GM21619 (cell line): Measurements from ENCODE around the gene SPCS3.
"Not testable (repeated sequence)": the region's sequence is repeated elsewhere in the genome, so short reads cannot be mapped to it uniquely, and the experiment has no call there.

Source experiments
- ATAC-seq: cut with Tn5 transposase; IDR thresholded peaks from one replicate; pipeline ENCODE4 v1.9.1; 2021; ENCODE audit not compliant: unreplicated experiment

The SPCS3 gene

DNA sequence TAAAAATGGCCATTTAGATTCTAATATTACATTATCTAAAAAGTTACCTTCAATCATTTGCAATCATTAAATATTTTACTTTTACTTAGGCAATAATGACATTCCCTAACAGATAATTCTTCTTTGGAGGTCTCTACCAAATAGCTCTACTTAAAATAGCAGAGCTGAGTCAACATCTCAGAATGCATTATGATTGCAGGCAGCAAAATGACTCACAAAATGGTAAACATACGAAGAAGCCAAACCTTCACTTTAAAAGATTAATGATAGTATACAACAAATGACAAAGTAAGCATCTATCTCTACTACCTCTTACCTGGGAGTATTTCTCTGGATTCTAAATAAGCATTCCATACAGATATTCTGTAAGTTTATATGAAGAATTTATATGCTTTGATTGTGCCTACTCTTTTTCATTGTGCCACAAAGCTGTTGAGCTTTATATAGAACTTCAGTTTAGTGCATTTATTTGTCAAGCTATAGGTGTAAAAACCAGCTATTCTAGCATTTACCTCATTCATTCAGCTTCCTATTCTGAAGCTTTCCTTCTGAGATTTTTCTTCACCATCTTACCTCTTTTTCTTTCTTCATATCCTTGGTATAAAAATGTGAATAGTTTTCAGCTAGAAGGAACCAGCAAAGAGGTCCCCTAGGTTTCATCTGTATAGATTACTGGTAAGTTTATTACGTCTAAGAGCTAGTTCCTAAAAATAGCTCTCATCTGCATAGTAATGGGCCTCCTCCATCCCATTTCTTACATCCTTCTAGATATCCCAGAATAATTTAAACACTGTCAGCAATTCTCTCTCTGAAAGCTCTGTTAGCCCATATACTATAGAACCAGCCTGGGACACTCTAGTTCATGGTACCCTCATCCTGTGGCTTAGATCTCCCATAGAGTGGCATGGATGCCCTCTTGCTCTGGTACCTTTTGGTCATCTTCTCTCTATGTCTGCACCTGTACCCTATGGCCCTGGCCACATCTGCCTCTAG lies 17.2 kb upstream of the SPCS3 start:
- ATAC-seq: no peak

DNA sequence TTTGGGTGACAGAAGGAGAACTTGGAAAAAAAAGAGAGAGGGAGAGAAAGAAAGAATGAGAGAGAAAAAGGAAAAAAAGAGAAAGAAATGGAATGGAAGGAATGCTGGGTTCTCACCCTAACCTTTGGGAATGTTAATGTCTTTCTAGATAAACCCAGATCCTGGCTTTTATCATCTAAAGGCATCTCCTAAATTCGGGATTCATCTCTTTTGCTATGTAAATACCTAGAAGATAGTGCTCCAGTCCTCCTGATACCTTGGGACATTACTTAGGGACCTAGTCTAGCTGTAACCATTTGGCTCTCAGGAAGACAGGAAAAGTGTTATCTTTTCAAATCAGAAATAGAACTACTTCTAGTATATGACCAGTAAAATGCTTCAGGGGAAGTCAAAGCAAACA lies 15.8 kb upstream of the SPCS3 start:
- ATAC-seq: no peak

DNA sequence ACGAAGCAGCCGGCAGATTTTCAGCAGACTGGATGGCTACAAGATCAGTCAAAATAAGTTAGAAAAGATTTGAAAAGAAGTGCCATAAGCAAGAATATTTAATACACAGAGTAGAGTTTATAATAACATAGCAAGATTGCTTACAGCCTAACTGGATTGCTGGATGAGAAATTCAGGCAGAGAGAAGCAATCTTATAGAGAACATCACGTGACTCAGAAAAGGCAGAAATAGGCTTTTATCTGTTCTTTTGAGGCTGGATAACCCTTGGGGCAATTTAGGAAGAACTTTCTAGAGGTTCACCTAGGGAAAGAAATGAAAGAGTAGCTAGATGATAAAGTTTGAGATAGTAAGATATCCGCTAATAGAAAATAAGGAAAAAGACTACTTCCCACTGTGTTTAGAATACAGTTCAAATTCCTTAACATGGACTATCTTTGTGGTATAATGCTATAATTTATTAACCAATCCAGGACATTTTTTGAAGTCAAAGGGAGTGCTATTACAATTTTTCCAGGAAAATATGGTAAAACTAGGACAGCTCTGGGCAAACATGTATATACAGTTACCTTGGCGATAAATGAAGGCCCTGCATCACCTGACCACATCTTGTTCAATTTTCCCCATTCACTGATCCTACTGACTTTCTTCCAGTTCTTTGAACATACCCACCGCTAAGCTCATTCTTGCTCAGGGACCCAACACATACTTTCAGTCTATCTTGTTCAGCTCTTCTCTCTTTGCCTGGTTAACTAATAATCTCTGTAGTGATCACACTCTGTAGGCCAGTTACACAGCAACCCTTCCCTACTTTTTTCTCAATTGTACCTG lies 12.7 kb upstream of the SPCS3 start:
- no peak for ATAC-seq

DNA sequence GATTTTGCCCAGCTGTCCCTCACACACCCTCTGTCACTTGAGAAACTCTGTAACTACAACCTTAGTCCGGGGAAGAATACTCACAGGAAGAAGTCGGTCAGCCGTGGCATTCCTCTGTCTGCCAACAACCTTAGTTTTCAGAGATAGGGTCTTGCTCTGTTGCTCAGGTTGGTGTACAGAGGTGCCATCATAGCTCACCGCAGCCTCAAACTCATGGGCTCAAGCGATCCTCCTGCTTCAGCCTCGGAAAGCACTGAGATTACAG lies 12.2 kb upstream of the SPCS3 start:
- ATAC-seq: no peak

DNA sequence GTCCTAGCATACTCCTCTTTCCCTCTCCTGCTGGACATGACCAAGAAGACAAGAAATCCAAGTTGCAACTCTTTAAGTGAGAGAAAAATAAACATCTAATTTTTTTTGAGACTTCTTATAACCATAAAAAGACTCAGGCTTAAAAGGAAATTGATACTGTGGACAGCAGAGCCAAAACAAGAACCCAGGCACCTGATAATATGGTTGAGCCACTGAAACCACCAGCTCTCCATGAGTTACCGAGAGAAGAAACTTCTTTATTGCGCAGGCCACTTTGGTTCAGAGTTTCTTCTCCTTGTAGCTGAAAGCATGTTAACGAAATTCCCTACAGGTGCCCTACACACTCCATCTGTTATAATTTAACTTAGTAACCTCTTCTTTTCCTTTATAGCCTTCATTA lies 11.3 kb upstream of the SPCS3 start:
- peak; percentile 42 for ATAC-seq

DNA sequence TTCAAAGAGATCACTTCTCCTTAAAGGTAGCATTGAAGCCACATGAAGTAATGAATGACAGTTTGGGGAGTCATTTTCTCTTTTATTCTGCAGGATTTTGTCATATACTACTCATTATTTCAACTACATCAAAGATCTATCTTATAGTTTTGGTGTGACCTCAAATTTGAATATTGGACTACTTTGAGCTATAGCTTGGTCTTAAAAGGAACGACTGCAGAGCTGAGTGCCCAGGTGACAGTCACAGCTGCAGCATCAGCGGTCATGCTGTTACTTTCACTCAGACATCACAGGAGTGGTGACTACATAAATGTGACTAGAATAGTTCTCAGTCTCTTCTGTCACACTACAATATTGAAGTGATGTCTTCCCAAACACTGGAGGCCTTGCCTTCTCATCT lies 10.7 kb upstream of the SPCS3 start:
- peak; percentile 100 for ATAC-seq

DNA sequence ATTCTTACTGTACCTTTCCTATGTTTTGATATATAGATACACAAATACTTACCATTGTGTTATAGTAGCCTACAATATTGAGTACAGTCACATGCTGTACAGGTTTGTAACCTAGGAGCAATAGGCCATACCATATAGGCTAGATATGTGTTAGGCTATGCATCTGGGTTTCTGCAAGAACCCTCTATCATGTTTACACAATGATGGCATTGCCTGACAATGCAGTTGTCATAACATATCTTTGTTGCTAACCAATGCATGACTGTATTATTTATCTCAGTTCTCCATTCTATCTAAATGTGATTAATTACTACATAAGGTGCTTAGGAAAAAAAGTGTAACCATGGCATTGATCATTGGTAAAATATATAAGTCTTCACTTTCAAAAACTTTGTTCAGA lies 10.0 kb upstream of the SPCS3 start:
- ATAC-seq: no peak

DNA sequence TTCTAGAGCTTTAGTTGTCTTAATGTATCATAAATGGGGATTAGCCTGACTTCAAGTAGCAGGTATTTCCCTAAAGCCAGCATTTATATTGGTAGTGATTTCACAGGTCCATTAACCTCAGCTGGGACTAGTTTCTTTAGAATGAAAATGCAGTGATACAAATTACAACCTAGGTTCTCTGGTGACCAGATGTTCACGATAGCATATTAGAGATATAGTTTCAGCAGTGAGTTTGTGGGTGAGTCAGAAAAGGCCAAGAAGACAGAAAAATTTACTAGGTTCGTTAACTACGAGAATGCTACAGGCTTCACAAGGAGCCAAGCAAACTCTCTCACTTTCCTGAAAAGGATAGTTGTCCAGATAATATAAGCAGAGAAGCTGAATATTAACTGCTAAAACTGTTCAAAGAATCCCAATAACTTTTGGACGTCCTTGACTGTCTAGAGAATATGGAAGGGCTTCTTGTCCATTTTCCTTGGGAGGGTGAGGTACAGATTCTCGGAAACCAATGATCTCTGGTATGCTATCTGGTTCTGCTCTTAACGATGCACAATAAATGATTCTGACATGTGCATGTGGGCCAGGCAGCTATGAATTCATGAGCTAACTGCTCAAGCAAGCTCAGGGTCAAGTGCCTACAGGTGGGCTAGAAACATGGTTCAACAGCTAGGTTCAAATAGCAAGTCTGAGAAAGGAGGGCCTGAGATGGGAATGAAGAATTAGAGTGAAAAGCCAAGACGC lies 6.0 kb upstream of the SPCS3 start:
- no peak for ATAC-seq

DNA sequence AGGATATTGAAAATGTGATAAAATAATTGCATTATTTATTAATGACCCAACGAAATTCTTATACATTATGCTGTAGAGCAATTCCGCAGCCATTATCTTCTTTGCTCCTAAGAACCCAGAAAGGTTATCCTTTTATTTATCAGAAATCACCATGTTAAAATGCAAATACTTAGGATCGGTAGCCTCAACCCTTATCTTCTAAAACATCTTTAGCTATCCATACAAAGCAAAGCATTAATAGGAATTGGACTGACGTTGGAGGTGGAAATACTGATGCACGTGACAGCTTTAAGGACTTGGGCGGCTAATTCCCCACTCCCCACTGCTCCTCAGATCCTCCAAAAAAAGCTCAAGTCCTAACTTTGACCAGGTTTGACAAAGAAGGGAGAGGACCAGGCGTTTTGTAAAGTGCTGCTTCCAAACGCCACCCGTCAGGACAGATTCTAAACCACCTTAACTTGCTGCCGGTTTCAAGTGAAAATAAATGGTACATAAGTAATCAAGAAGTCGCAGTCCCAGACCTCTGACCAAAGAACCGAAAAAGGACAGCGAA lies 539 bp upstream of the SPCS3 start:
- no peak for ATAC-seq

DNA sequence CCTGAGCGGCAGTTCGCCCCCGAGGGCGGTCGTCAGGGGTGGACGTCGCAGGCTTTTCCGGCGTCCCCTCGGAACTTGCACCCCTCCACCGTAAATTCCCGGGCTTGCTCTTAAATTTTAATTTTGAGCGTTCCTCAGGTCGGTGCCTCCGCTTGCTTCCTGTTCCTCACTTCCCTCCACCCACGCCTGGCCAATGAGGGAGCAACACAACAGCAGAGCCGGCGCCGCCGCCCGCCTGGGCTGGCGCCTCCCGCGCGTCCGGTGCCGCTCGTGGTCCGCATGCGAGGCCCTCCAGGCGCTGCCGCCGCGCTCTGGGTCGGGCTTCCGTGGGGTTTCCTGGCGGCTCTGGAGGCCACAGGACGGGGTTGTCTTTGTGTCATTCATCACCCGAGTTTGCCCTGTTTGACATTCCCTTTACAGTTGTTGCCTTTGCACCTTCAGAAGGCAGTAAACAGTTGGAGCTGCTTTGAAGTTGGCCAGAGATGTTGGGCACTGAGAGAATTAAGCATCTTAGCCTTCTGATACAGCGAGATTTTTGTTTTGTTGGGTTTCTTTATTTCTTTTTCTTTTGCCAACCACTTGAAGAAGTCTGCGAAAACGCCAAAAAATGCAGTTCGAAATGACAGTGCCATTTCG lies 692 bp downstream of the SPCS3 start:
- peak; percentile 79 for ATAC-seq

DNA sequence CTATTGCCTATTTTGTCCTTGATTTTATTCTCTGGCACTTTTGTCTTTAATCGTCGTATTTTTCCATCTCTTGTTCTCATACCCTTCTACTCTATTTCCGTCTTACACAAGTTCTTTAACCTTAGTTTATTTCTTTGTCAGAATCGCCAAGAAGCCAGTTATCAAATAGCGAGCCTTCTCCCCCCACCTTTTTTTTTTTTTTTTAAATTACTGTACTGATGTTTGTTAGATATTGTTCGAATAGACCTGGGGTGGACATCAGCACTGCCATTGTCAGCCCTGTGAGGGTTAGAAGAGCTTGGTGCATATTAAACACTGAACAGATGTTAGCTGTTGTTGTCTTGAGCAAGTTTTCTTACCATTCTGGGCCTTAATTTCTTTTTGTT lies 1.2 kb downstream of the SPCS3 start:
- no peak for ATAC-seq

DNA sequence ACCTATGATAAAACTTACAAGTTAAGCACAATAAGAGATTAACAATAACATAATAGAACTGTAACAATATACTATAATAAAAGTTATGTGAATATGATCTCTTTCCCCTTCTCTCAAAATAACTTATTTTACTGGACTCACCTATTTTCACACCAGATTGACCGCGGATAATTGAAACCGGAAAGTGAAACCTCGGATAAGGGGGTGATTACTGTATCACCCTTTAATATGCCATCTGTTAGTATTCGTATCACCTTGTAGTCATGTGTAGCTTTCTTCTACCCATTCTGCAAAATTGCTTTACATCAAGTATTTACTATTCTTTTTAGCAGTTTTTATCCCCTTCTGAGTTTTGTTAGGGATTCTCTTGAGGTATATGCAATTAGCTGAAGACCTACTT lies 1.8 kb downstream of the SPCS3 start:
- no peak for ATAC-seq

DNA sequence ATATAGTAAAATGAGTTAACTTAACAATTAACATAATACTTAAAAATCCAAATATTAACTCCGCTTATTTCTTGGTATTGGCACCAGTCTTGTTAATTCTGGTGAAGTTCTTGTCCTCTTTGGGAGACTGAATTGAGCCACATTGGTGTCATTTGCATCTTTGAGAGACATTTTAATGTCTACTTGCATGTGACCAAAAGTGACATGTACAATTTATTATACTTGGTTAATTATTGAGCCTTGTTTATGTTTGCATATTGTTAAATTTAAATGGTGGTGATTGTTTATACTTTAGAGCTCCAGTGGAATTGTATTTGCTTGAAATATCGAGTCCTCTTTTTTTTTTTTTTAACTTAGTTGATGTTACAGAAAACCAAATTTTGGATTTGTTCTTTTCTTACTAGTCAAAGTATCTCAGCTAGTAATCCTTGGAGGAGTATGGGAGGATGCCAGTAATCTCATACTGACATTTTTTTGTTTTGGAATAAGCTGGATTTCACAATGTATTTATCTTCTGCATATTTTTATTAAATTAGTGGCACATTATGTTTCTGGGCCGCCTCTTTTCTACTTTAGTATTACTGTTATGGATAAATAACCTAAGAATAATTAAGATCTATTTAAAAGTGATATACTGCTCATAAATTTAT lies 3.9 kb downstream of the SPCS3 start:
- ATAC-seq: no peak

DNA sequence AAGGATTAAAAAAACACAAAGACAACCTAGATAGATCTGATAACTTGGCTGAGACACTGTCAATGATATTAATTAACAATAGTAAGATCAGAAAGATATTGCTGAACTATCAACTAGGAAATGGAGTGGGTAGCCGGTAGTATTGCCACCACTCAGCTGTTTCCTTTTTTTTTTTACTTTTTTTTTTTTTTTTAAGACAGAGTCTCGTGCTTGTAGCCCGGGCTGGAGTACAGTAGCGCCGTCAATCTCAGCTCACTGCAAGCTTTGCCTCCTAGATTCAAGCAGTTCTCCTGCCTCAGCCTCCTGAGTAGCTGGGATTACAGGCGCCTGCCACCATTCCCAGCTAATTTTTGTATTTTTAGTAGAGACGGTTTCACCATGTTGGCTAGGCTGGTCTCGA lies 5.1 kb downstream of the SPCS3 start:
- ATAC-seq: not testable (repeated sequence)

DNA sequence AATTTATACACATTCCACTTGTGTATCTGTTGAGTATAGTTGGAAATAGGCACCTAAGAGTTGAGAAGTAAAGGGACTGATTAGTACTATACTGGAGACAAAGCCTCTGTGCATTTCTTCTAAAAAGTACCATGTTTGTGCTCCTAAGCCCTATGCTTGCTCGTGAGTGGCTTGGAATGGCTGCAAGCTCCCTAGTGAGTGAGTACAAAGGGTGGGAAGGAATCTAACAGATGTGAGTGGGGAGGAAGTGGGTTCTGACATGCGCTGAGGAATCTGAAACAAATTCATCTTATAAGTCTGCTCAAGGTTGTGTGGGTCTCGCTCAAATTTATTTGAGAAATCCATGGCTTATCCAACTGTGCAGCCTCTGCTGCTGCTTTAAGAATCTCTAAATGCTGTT lies 13.3 kb downstream of the SPCS3 start:
- ATAC-seq: no peak

DNA sequence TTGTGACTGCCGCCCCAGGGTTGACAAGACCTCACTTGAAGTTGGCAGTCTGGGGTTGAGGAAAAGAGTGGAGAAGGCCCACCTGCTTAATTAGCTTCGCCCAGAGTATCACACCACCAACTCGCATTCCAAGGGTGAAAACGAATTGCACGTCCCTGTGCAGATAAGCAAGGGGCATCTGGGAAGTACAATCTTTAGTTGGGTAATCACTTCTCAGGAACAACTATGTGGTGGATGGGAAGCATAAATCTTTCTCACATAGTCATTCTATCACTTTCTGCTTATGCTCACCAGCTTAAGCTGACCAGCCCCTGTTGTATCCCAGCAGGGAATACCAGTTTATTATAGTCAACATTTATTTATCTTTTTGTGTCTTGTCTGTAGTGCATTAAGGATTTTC lies 14.3 kb downstream of the SPCS3 start:
- no peak for ATAC-seq

DNA sequence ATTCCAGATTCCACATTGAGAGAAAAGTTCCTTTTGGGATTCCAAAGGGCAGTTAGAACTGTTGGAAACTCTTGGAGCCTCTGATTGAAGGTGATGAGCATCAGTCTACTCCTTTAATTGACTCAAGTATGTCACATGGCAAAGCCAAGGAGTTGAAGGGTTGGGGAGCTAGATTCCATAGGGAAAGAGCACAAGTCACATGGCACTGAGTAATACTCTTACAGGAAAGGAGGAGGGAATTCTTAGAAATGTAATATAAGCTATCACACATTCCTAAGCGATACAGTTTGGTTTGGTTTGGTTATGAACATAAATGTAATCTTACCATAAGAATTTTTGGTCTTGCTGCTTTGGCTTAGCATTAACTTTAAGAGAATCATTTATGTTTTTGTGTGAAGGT lies 15.7 kb downstream of the SPCS3 start:
- no peak for ATAC-seq

DNA sequence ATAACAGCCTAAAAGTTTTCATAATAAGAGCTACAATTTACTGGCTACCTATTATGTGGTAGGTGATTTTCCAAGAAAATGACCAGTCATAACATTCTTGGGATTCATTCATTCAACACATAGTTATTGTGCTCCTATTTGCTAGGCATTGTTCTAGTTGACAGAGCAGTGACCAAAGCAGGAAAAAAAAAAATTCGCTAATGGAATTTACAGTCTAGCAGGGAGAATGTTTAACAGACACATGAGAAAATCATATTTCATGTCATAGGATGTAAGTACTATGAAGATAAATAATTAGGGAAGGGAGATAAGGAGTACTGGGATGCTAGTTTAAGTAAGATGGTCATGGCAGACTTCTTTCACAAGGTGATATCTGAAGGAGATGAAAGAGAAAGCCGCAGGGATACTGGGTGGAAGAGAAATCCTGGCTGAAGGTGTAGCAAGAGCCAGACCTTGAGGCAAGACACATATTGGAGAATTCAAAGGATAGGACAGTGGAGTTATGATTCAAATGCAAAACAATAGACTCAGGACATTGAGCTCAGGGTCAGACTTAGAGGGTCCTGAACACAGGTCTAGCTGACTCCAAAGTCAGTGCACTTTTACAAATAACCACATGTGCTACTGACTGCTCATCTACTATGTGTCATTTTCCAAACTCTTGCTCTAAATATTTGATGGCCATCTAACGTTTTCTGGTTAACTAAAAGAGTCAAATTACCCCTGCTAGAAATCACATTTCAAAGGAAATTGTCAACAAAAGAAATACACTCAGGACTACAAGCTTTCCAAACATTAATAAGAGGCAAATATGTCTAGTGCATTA lies 20.4 kb downstream of the SPCS3 start:
- ATAC-seq: peak; percentile 15

DNA sequence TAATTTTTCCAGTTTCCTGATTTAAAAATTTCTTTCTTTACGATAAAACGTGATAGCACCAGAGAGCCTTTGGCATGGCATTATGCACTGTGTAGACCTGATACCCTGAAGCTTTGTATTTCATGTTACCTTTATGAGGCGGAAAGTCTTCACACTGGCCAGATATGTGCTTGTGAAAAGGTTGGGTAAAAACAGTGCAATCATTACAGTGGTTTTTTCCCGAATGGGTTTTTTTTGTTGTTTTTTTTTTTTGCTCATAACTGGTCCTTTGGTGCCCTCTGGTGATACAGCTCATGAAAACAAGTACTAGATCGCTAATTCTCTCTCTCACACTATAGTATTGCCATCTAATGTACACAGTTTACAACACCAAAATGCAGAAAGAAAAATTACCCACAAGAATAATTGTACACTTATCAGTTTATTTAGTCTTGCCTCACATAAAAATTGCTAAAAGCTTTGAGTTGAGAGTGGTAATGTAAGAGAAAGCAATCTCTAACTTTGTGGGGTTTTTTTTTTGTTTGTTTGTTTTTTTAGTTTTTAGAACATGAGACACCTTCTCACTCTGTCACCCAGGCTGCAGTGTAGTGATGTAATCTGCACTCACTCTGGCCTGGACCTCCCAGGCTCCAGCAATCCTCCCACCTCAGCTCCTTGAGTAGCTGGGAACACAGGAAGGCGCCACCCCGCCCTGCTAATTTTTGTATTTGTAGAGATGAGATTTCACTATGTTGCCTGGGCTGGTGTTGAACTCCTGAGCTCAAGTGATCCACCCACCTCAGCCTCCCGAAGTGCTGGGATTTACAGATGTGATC lies 21.3 kb downstream of the SPCS3 start:
- peak; percentile 73 for ATAC-seq
